GM12878 (cell line): Measurements from ENCODE around the gene ATXN2. TPM values are rescaled to one million over a fixed set of nuclear protein-coding genes. Genes with fewer than 3 reads are reported as not detected.

Source experiments
- CBFB ChIP-seq: IDR thresholded peaks from 2 replicates; pipeline ENCODE4 v1.6.1; 2016; ENCODE audit warnings: antibody characterized with exemption, low read depth
- CHD2 ChIP-seq: IDR thresholded peaks from 2 replicates; pipeline ENCODE4 v1.6.1; 2011; ENCODE audit warnings: low read depth, low read length, improper control_type of control experiment, borderline replicate concordance
- CUX1 ChIP-seq: IDR thresholded peaks from 2 replicates; pipeline ENCODE4 v1.6.1; 2012; ENCODE audit warnings: improper control_type of control experiment, low read depth, low read length; ENCODE audit not compliant: insufficient replicate concordance
- FOS ChIP-seq: IDR thresholded peaks from 3 replicates; pipeline ENCODE4 v1.6.1; 2011; ENCODE audit warnings: borderline replicate concordance; ENCODE audit not compliant: insufficient read length; ENCODE audit errors: extremely low read depth
- HSF1 ChIP-seq: fragments of 150-350 bp; IDR thresholded peaks from 2 replicates; pipeline ENCODE4 v1.6.1; 2014; ENCODE audit warnings: mild to moderate bottlenecking, low read depth, low read length
- IKZF1 ChIP-seq: fragments of 450-650 bp; conservative IDR thresholded peaks from 2 replicates; pipeline ENCODE4 v1.6.1; 2017; ENCODE audit warnings: antibody characterized with exemption, mild to moderate bottlenecking
- MAX ChIP-seq: IDR thresholded peaks from 2 replicates; pipeline ENCODE4 v1.6.1; 2012; ENCODE audit warnings: low read depth, low read length, improper control_type of control experiment
- POLR2AphosphoS5 ChIP-seq: IDR thresholded peaks from 2 replicates; pipeline ENCODE4 v1.6.1; 2011; ENCODE audit warnings: mild to moderate bottlenecking, low read length, inconsistent platforms
- SKIL ChIP-seq: fragments of 450-650 bp; IDR thresholded peaks from 2 replicates; pipeline ENCODE4 v1.6.1; 2017; ENCODE audit warnings: mild to moderate bottlenecking, low read depth, inconsistent platforms; ENCODE audit not compliant: poor library complexity, severe bottlenecking
- TBL1XR1 ChIP-seq: IDR thresholded peaks from 2 replicates; pipeline ENCODE4 v1.6.1; 2012; ENCODE audit warnings: low read depth, low read length, improper control_type of control experiment
- ZBTB4 ChIP-seq: fragments of 450-650 bp; formaldehyde crosslinking; IDR thresholded peaks from 2 replicates; pipeline ENCODE4 v1.4.0; 2022; ENCODE audit warnings: mild to moderate bottlenecking, moderate library complexity
- polyA plus RNA-seq, 11 experiments: library from polyadenylated mRNA; depleted of rRNA in 4 of 11; unstranded in 6 of 11; stranded (reverse) in 5 of 11; fragments of >200 nt; fragmentation: Nextera tagmentation in 4 of 11; fragmentation: Illumina TruSeq in 1 of 11; extraction: Ambion mirVana in 4 of 11; extraction: Trizol in 1 of 11; gene quantifications; 1 replicate in 1 of 11; 2 replicates in 10 of 11; pipeline versions ENCODE4 v1.2.1 to v1.2.3, GENCODE V29; 2011 to 2016; ENCODE audit warnings: inconsistent platforms in 2 of 11, missing spikeins in 2 of 11, low read depth in 1 of 11
- total RNA-seq, 4 experiments: library from RNA; depleted of rRNA in 3 of 4; stranded (reverse); fragments of >200 nt in 3 of 4; fragmentation: Illumina TruSeq in 1 of 4; extraction: Trizol in 1 of 4; gene quantifications; 2 replicates each; pipeline versions ENCODE4 v1.2.1 to v1.2.3, GENCODE V29; 2013 to 2021

ATXN2 gene
- total and polyA plus RNA-seq, 10 of the 15 experiments (the other 5 are each of a cell fraction or from before 2014, with no cell fraction given) = 8.8 to 31.5 (median 19.0) TPM

- TF ChIP-seq HSF1 = no peak
- no peak for TF ChIP-seq CUX1
- TF ChIP-seq SKIL = no peak
- no peak for TF ChIP-seq POLR2AphosphoS5
- no peak for TF ChIP-seq FOS
- TF ChIP-seq ZBTB4 = no peak
- no peak for TF ChIP-seq TBL1XR1
- peak; percentile 81 for TF ChIP-seq IKZF1
- no peak for TF ChIP-seq CBFB
- no peak for TF ChIP-seq MAX
- TF ChIP-seq CHD2 = no peak
These were observed 189.2 kb downstream of the ATXN2 start (continued) for GRCh38 chr12:111409780-111410430.
